Activated T-cell treated with anti-CD3 and anti-CD28 coated beads, Interleukin-2, amount 50 U/mL, for 72 hours (primary cell): ENCODE measurements around the gene SULT4A1. TPM values are rescaled to one million over a fixed set of nuclear protein-coding genes. Genes with fewer than 3 reads are reported as not detected.

ENCODE experiments used
- ATAC-seq, 2 donors: fragments of 150-1000 bp; cut with Tn5 transposase; replicated peaks in 1 of 2; 2 replicates each; pipeline ENCODE4 v1.10.0; 2021; ENCODE audit warnings: moderate library complexity in 2 of 2, mild to moderate bottlenecking in 1 of 2
- DNase-seq, 2 donors: peaks; one replicate each; pipeline ENCODE4 v3.0.0; 2021 to 2022; ENCODE audit warnings: mixed read lengths in 1 of 2
- H3K27ac Mint-ChIP-seq: one replicate; pipeline ENCODE4 v1.8.0; 2022; ENCODE audit warnings: mild to moderate bottlenecking, moderate library complexity, mixed read lengths
- H3K27me3 Mint-ChIP-seq: one replicate; pipeline ENCODE4 v1.8.0; 2022; ENCODE audit warnings: low read depth, mixed read lengths
- H3K36me3 Mint-ChIP-seq, 2 donors: one replicate each; pipeline ENCODE4 v1.8.0; 2022; ENCODE audit warnings: mixed read lengths in 2 of 2, mild to moderate bottlenecking in 1 of 2; ENCODE audit not compliant: insufficient read depth in 2 of 2
- H3K4me1 Mint-ChIP-seq: one replicate; pipeline ENCODE4 v1.8.0; 2022; ENCODE audit warnings: low read depth, mixed read lengths
- H3K4me3 Mint-ChIP-seq, 2 donors: one replicate each; pipeline ENCODE4 v1.8.0; 2022; ENCODE audit warnings: mild to moderate bottlenecking in 2 of 2, mixed read lengths in 2 of 2, moderate library complexity in 2 of 2
- H3K9me3 Mint-ChIP-seq, 2 donors: one replicate each; pipeline ENCODE4 v1.8.0; 2022; ENCODE audit warnings: mixed read lengths in 2 of 2
- total RNA-seq, 2 donors: library from RNA; stranded (reverse); gene quantifications; one replicate each; pipeline ENCODE4 v1.2.3, GENCODE V29; 2022

SULT4A1 gene
- total RNA-seq, 2 donors from 2014 or later, result not detected

GRCh38 chr22:43893266-43893665 lies 31.0 kb upstream of the SULT4A1 start:
- Mint-ChIP-seq H3K27me3 (peaks cover 31% of the 10 kb centered on the region), H3K36me3 (no peaks in the 10 kb centered on the region), H3K9me3 (no peaks in the 10 kb centered on the region), H3K4me3 (no peak overlapping the region), H3K4me1 (no peaks in the 10 kb centered on the region), H3K27ac (no peak overlapping the region)
- ATAC-seq, result no peak
- DNase-seq, result no peak

DNA sequence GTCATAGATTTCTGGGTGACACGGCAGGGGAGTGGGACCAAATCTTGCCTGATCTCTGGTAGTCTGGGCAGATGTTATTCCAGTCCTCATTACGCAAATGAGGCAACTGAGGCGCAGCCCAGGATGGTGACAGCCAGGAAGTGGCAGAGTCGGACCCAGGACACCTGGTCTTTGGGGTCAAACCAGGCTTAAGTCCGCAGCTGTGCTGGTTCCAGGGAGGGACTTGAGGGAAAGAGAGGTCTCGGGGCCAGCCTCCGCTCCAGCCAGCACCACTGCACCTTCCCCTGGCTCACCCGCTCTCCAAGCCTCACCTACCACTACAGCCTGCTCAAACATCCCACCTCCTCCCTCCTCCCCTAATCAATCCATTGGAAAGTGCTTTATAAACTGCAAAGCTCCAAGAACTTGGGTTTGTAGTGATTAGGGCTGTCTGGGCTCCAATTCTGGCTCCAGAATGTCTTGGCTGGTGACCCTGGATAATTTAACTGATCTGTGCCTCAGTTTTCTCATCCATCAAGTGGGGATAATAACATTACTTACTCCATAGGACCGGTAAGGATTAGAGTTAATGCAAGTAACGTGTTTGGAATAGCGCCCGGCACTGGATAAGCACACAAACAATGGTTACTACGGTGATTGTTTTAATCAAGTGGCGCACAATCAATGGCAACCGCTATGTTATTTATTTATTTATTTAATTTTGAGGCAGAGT lies 30.0 kb upstream of the SULT4A1 start:
- Mint-ChIP-seq H3K4me3 (peak overlapping the region in 1 of 2 donors; percentile 24), H3K9me3 (no peaks in the 10 kb centered on the region), H3K27ac (no peak overlapping the region), H3K4me1 (no peaks in the 10 kb centered on the region), H3K27me3 (peaks cover 38% of the 10 kb centered on the region), H3K36me3 (no peaks in the 10 kb centered on the region)
- ATAC-seq, result no peak
- no peak for DNase-seq

DNA sequence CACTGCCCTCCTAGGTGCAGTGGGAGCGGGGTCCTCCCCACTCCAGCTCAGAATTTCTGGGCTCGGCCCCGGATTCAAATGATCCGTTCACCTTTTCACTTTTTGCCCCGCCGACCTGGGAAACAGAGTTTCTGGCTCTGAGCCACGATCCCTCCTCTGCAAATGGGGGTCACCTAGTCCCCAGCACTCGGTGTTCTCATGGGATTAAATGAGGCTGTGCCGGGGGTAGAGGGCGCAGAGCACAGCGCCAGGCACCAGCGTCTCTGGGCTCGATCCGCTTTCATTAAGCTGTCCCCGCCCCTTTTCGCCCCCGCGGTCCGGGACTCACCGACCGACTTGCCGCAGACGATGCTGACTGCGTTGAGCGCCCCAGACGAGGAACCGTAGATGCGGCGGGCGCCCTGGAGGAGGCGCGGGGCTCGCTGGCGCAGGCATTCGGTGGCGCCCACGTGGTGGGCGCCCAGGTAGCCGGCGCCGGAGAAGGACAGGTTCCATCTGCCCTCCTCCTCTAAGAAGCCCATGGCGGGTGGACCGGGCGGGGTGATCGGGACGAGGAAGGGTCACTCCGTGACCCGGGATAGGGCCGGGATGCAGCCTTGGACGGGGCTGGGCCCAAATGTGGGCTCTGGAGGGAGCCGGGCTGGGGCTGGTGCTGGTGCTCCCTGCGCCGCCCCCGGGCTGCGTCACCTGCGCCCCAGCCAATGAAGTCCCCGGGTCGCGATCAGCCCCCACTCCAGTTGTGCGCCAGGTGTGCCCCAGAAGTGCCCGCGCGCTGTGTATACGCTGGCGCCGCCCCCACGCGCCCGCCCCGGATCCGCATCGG lies 29.3 kb upstream of the SULT4A1 start, which contains the start of gene PNPLA5:
TSS of gene PNPLA5 (minus strand) at position 654 of the 823 bp plus-strand sequence. CDS start at position 521, 133 bp downstream.
- Mint-ChIP-seq H3K36me3 (no peaks in the 10 kb centered on the region), H3K9me3 (no peaks in the 10 kb centered on the region), H3K27ac (no peak within 1 kb of the TSS), H3K4me3 (peak within 1 kb of the TSS; percentile 32 to 36), H3K27me3 (peaks cover 42% of the 10 kb centered on the region), H3K4me1 (no peaks in the 10 kb centered on the region)
- peak; percentile 51 to 65 for ATAC-seq
- DNase-seq, result peak; percentile 38 to 49

DNA sequence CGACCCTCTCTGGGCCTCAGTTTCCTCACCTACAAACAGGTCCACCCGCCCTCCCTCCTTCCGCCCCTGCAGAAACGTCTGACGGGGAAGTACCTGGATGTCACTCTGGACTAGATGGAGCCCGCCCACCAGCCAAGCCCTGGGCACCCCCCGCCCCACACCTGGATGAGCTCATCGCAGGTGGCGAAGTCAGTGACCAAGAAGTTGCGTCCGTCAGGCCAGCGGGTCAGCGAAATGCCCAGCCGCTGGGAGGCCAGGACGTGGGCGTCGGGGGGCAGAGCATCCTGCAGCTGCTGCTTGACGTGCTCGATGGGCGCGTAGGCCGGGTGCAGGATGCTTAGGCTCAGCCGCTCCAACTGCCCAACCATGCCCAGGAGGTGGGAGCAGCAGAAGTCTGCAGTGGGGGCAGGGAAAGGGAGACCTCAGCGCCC lies 28.6 kb upstream of the SULT4A1 start:
- Mint-ChIP-seq H3K27ac (no peak overlapping the region), H3K9me3 (no peaks in the 10 kb centered on the region), H3K4me3 (no peak overlapping the region), H3K4me1 (no peaks in the 10 kb centered on the region), H3K27me3 (peaks cover 43% of the 10 kb centered on the region), H3K36me3 (no peaks in the 10 kb centered on the region)
- no peak for DNase-seq
- ATAC-seq, result no peak

DNA sequence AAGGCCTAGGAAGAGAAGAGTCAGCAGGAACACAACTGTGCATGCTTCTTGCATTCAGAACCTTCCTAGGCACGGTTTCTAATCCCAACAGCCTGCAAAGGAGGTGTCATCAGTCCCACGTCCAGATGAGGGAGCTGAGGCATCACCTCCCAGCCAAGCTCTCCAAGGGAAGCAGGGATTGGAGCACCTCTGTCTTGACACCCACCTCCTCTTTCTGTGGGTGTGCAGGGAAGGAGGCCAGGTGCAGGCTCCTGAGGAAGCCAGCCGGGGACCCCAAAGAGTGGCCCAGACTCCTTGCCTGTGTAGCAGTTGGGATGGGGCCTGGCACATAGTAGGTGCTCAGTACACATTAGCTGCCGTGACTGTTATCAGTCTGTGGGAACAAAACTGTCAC lies 27.5 kb upstream of the SULT4A1 start:
- H3K27ac Mint-ChIP-seq, result no peak overlapping the region
- no peak overlapping the region for H3K4me3 Mint-ChIP-seq
- H3K36me3 Mint-ChIP-seq, result no peaks in the 10 kb centered on the region
- peaks cover 49% of the 10 kb centered on the region for H3K27me3 Mint-ChIP-seq
- H3K9me3 Mint-ChIP-seq, result no peaks in the 10 kb centered on the region
- ATAC-seq (no peak), DNase-seq (no peak)
- no peaks in the 10 kb centered on the region for H3K4me1 Mint-ChIP-seq

- Mint-ChIP-seq H3K27me3 (peaks cover 49% of the 10 kb centered on the region), H3K36me3 (no peaks in the 10 kb centered on the region), H3K4me1 (no peaks in the 10 kb centered on the region), H3K9me3 (no peaks in the 10 kb centered on the region), H3K27ac (no peak overlapping the region), H3K4me3 (no peak overlapping the region)
- ATAC-seq (no peak), DNase-seq (no peak)
These were observed 27.0 kb upstream of the SULT4A1 start for GRCh38 chr22:43889201-43889859.

DNA sequence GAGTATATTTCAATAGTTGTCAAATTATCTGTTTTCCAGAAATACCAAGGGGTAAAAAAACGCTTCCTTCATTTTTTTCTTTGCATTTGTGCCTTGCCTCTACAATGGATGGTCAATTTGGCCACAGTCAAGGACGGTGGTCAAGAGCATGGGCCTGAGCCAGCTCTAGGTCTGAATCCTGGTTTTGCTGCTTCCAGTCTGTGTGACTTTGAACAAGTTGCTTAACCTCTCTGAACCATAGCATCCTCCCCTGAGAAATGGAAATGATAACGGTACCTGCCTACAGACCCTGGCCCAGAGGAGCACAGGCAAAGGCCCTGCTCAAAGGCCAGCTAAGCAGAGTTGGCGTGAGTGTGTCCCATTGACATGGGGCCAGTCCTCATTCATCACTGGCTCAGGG lies 26.4 kb upstream of the SULT4A1 start:
- Mint-ChIP-seq H3K4me1 (no peaks in the 10 kb centered on the region), H3K9me3 (no peaks in the 10 kb centered on the region), H3K36me3 (no peaks in the 10 kb centered on the region), H3K4me3 (no peak overlapping the region), H3K27me3 (peaks cover 45% of the 10 kb centered on the region), H3K27ac (no peak overlapping the region)
- ATAC-seq, result no peak
- no peak for DNase-seq

GRCh38 chr22:43887391-43887790 lies 25.1 kb upstream of the SULT4A1 start:
- ATAC-seq (no peak), DNase-seq (no peak)
- Mint-ChIP-seq H3K36me3 (no peaks in the 10 kb centered on the region), H3K27me3 (peaks cover 34% of the 10 kb centered on the region), H3K27ac (no peak overlapping the region), H3K4me3 (no peak overlapping the region), H3K4me1 (no peaks in the 10 kb centered on the region), H3K9me3 (no peaks in the 10 kb centered on the region)

DNA sequence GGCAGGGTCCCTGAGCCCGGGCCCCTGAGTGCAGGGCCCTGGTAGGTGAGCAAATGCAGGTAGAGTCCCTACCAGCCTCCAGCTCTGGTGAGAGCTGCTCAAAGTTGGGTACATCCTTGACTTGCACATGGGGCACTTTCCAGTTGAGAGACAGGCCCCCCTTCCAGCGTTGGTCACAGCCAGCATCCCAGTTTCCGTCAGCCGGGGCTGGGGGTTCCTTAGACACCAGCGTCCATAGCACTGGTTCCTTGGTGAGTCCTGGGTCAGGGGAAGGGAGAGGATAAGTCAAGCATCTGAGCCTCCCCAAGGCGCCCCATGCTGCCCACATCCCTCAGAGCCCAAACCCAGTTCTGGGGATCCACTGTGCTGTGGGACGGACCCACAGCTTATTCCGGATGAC lies 23.9 kb upstream of the SULT4A1 start:
- Mint-ChIP-seq H3K27ac (no peak overlapping the region), H3K4me3 (no peak overlapping the region), H3K9me3 (no peaks in the 10 kb centered on the region), H3K27me3 (peaks cover 32% of the 10 kb centered on the region), H3K4me1 (no peaks in the 10 kb centered on the region), H3K36me3 (no peaks in the 10 kb centered on the region)
- no peak for ATAC-seq
- no peak for DNase-seq

GRCh38 chr22:43885786-43886185 lies 23.5 kb upstream of the SULT4A1 start:
- H3K27me3 Mint-ChIP-seq, result peaks cover 32% of the 10 kb centered on the region
- H3K4me1 Mint-ChIP-seq, result no peaks in the 10 kb centered on the region
- H3K9me3 Mint-ChIP-seq, result no peaks in the 10 kb centered on the region
- DNase-seq (no peak), ATAC-seq (no peak)
- no peak overlapping the region for H3K4me3 Mint-ChIP-seq
- no peak overlapping the region for H3K27ac Mint-ChIP-seq
- no peaks in the 10 kb centered on the region for H3K36me3 Mint-ChIP-seq

GRCh38 chr22:43885319-43885671 lies 23.0 kb upstream of the SULT4A1 start:
- Mint-ChIP-seq H3K4me1 (no peaks in the 10 kb centered on the region), H3K4me3 (no peak overlapping the region), H3K27me3 (peaks cover 32% of the 10 kb centered on the region), H3K36me3 (no peaks in the 10 kb centered on the region), H3K9me3 (no peaks in the 10 kb centered on the region), H3K27ac (no peak overlapping the region)
- no peak for DNase-seq
- ATAC-seq, result no peak

GRCh38 chr22:43884600-43885318 lies 22.4 kb upstream of the SULT4A1 start:
- Mint-ChIP-seq H3K4me3 (no peak overlapping the region), H3K36me3 (no peaks in the 10 kb centered on the region), H3K4me1 (no peaks in the 10 kb centered on the region), H3K27me3 (peaks cover 32% of the 10 kb centered on the region), H3K27ac (no peak overlapping the region), H3K9me3 (no peaks in the 10 kb centered on the region)
- ATAC-seq (peak; percentile 29 to 34), DNase-seq (peak; percentile 56 to 62)
